ENCODE results near the gene SMG5. TPM values are rescaled to one million over a fixed set of nuclear protein-coding genes. Genes with fewer than 3 reads are reported as not detected.
"Not testable (repeated sequence)": the region's sequence is repeated elsewhere in the genome, so short reads cannot be mapped to it uniquely, and the experiment has no call there.

SMG5 gene
- polyA plus RNA-seq, 1 of the 3 experiments (the other 2 are of a cell fraction): 21.3 TPM

DNA sequence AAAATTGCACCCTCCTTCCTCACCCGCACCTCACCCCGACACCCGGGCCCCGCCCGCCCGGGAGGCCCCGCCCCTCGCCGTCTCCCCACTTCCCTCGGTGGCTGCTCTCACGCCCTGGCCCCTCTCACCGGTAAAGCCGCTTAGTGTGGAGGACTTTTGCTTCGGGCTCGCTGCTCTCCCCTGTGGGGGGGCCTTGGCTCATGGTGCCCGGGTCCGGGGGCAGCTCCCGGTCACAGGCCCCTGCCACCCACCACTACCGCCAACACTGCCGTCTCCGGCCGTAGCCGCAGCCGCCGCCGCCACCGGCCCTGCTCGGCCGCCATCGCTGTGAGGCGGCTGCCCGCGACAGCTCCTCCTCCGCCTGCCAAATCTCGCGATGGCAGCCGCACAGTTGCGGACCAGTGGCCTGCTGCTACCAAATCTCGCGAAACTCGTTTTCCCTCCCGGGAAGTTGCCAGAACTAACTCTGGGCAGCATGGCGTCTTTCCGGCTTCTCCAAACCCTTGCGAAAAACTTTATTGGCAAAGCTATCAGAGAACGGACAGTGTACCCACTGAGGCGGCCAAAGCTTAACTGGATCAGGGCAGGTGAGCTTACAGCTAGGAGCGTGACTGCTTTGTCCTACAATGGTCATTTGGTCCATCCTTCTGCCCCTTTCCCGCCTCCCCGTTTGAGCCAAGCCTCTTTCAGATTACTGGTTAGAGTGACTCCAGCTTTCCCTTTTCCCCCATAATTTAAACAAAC, at the start of gene SMG5 (continued):
- no peak for TF ChIP-seq TEAD4 (IDR thresholded peaks at IDR 0.05; ENCODE audit: borderline replicate concordance, insufficient read depth)
- TF ChIP-seq CHD2 (IDR thresholded peaks at IDR 0.05; ENCODE audit: low read length, partially characterized antibody): peak; percentile 100
- no peak for TF ChIP-seq FOXJ3 (CRISPR knock-in tag; IDR thresholded peaks at IDR 0.05)
- peak; percentile 38; the same call in 1 of the 2 replicates for TF ChIP-seq TCF12 (IDR thresholded peaks at IDR 0.05)
- TF ChIP-seq, protein P1, sequence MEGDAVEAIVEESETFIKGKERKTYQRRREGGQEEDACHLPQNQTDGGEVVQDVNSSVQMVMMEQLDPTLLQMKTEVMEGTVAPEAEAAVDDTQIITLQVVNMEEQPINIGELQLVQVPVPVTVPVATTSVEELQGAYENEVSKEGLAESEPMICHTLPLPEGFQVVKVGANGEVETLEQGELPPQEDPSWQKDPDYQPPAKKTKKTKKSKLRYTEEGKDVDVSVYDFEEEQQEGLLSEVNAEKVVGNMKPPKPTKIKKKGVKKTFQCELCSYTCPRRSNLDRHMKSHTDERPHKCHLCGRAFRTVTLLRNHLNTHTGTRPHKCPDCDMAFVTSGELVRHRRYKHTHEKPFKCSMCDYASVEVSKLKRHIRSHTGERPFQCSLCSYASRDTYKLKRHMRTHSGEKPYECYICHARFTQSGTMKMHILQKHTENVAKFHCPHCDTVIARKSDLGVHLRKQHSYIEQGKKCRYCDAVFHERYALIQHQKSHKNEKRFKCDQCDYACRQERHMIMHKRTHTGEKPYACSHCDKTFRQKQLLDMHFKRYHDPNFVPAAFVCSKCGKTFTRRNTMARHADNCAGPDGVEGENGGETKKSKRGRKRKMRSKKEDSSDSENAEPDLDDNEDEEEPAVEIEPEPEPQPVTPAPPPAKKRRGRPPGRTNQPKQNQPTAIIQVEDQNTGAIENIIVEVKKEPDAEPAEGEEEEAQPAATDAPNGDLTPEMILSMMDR (IDR thresholded peaks at IDR 0.05): no peak
- peak; percentile 93 for TF ChIP-seq ELF1 (IDR thresholded peaks at IDR 0.05)
- TF ChIP-seq FOXM1 (IDR thresholded peaks at IDR 0.05; ENCODE audit: low read depth): no peak
- no peak for TF ChIP-seq FOSL2 (IDR thresholded peaks at IDR 0.05; ENCODE audit: borderline replicate concordance, low read depth)
- TF ChIP-seq NFIC (IDR thresholded peaks at IDR 0.05; ENCODE audit: borderline replicate concordance): 0 out of 2 replicates have a peak, but pooled peaks have one; percentile 18
- TF ChIP-seq, protein P2, sequence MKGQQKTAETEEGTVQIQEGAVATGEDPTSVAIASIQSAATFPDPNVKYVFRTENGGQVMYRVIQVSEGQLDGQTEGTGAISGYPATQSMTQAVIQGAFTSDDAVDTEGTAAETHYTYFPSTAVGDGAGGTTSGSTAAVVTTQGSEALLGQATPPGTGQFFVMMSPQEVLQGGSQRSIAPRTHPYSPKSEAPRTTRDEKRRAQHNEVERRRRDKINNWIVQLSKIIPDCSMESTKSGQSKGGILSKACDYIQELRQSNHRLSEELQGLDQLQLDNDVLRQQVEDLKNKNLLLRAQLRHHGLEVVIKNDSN (IDR thresholded peaks at IDR 0.05; ENCODE audit: borderline replicate concordance, low read depth): 0 out of 2 replicates have a peak, but pooled peaks have one; percentile 17
- TF ChIP-seq TAF1 (IDR thresholded peaks at IDR 0.05; ENCODE audit: borderline replicate concordance, low read depth, low read length): peak; percentile 95
- TF ChIP-seq YY1 (IDR thresholded peaks at IDR 0.05; ENCODE audit: low read depth): peak; percentile 98
- TF ChIP-seq RFX5 (IDR thresholded peaks at IDR 0.05; ENCODE audit: low read length): no peak
- TF ChIP-seq MAX (IDR thresholded peaks at IDR 0.05; ENCODE audit: low read depth): peak; percentile 87

- H3F3A ChIP-seq (replicated peaks; ENCODE audit: insufficient read depth); H3K4me1 ChIP-seq (ENCODE audit: control insufficient read depth in 1 of 2, insufficient read depth in 2 of 2, low read depth in 1 of 2, low read length in 1 of 2); H3K9me2 ChIP-seq; H3K9me3 ChIP-seq; H4K20me1 ChIP-seq (ENCODE audit: insufficient read depth); H2AFZ ChIP-seq (ENCODE audit: low read depth); DNase-seq; H3K9ac ChIP-seq; H3K4me2 ChIP-seq; H3K27me3 ChIP-seq (ENCODE audit: insufficient read depth); H3K27ac ChIP-seq (ENCODE audit: low read depth in 2 of 2, low read length in 1 of 2); H3K4me3 ChIP-seq (ENCODE audit: low read depth in 2 of 2, low read length in 1 of 2): not testable (repeated sequence)
- Histone ChIP-seq H3K36me3 (replicated peaks in 1 of 2; ENCODE audit: control insufficient read depth in 1 of 2, insufficient read depth in 2 of 2, low read length in 1 of 2) (peaks cover 49 to 74% of the 10 kb centered on the region in 2 experiments), H3K79me2 (ENCODE audit: insufficient read depth) (peaks cover 20% of the 10 kb centered on the region; the same call in 1 of the 2 replicates)
- ChIA-PET POLR2A (interaction anchor here (0.7 kb wide), 1 partner anchor 20 kb away, joined by 4 read pairs; no protein-coding TSS in a partner anchor), CTCF (interaction anchor here (1.1 to 1.5 kb wide), 4 partner anchors 13 to 123 kb away, joined by 3 to 4 read pairs (median 3); no protein-coding TSS in a partner anchor)
- 88% methylated on average over 9 of the region's 9 CpGs for WGBS (ENCODE audit: low lambda C conversion rate)
Observed at GRCh38 chr1:156323179-156323578, 40.6 kb upstream of the SMG5 start.

Measured in SK-N-SH (cell line).